HCT116 (cell line): Measurements from ENCODE around the gene PRR36. TPM values are rescaled to one million over a fixed set of nuclear protein-coding genes. Genes with fewer than 3 reads are reported as not detected.

Source experiments
- ATAC-seq: fragments of 200-7000 bp; cut with Tn5 transposase; 2 replicates; pipeline ENCODE4 v1.9.1; 2020; ENCODE audit warnings: mild to moderate bottlenecking, moderate library complexity
- BruUV-seq: library from RNA; stranded (reverse); fragments of 400-500 nt; replicated peaks from 2 replicates; lab custom pipeline; 2021; lab: Mats Ljungman, UMichigan
- CTCF ChIA-PET: fragments of 300-600 bp; sonication (Branson Sonifier 250); formaldehyde crosslinking; loops from one replicate; lab custom pipeline; 2021; ENCODE audit warnings: antibody characterized with exemption; lab: Charles Lee
- POLR2A ChIA-PET: fragments of 300-600, 350-600 bp; sonication (Branson Sonifier 250); formaldehyde crosslinking; loops from one replicate; lab custom pipeline; 2021; ENCODE audit warnings: antibody characterized with exemption; lab: Charles Lee
- RAD21 ChIA-PET, 2 experiments: fragments of 300-600 bp; sonication (Branson Sonifier 250); formaldehyde crosslinking; loops; one replicate each; lab custom pipeline; 2023; ENCODE audit warnings: low total read pairs in 2 of 2; ENCODE audit not compliant: uncharacterized antibody in 2 of 2, unreplicated experiment in 2 of 2, low non-redundant PET in 1 of 2; lab: Charles Lee
- DNase-seq: peaks from one replicate; pipeline ENCODE4 v3.0.0-alpha.2; 2010; ENCODE audit warnings: low read depth, low spot score
- H2AFZ ChIP-seq: fragments of 200-600 bp; shearing (Covaris generic), sonication (generic); 2 replicates; pipeline ENCODE4 v1.6.1; 2017; ENCODE audit warnings: low read depth, mixed run types, mixed read lengths, antibody characterized with exemption, low read length; ENCODE audit not compliant: poor library complexity, severe bottlenecking
- H3K27ac ChIP-seq: 2 replicates; pipeline ENCODE4 v1.5.1; 2012; ENCODE audit warnings: low read depth, low read length
- H3K27me3 ChIP-seq: fragments of 200-600 bp; sonication (generic); 2 replicates; pipeline ENCODE4 v1.6.1; 2016; ENCODE audit warnings: mixed run types, low read length, mixed read lengths; ENCODE audit not compliant: insufficient read depth
- H3K36me3 ChIP-seq, 2 experiments: fragments of 200-500 bp in 1 of 2; fragments of 200-600 bp in 1 of 2; sonication (Bioruptor generic) in 1 of 2; sonication (generic) in 1 of 2; 2 replicates each; pipeline versions ENCODE4 v1.5.1 to v1.6.1; 2014 to 2016; ENCODE audit warnings: low read length in 2 of 2, inconsistent platforms in 1 of 2, mixed read lengths in 1 of 2, mixed run types in 1 of 2; ENCODE audit not compliant: insufficient read depth in 2 of 2, control insufficient read depth in 1 of 2
- H3K4me1 ChIP-seq, 2 experiments: fragments of 200-600 bp in 1 of 2; sonication (generic) in 1 of 2; 2 replicates each; pipeline versions ENCODE4 v1.5.1 to v1.6.1; 2012 to 2017; ENCODE audit warnings: low read length in 2 of 2, inconsistent platforms in 1 of 2, mild to moderate bottlenecking in 1 of 2, mixed read lengths in 1 of 2, mixed run types in 1 of 2, moderate library complexity in 1 of 2; ENCODE audit not compliant: insufficient read depth in 2 of 2, control insufficient read depth in 1 of 2
- H3K4me2 ChIP-seq: fragments of 200-600 bp; sonication (generic); 2 replicates; pipeline ENCODE4 v1.6.1; 2017; ENCODE audit warnings: mixed run types, low read length, mixed read lengths
- H3K4me3 ChIP-seq, 2 experiments: fragments of 200-600 bp in 1 of 2; sonication (generic) in 1 of 2; replicated peaks in 1 of 2; 2 replicates each; pipeline ENCODE4 v1.5.1; 2011 to 2016; ENCODE audit warnings: low read length in 2 of 2, control low read depth in 1 of 2, low read depth in 1 of 2, mild to moderate bottlenecking in 1 of 2, mixed read lengths in 1 of 2, mixed run types in 1 of 2
- H3K79me2 ChIP-seq: fragments of 200-600 bp; sonication (generic); 2 replicates; pipeline ENCODE4 v1.6.1; 2017; ENCODE audit warnings: mild to moderate bottlenecking, mixed run types, low read length, moderate library complexity, mixed read lengths; ENCODE audit not compliant: insufficient read depth
- H3K9ac ChIP-seq: fragments of 200-600 bp; sonication (generic); 2 replicates; pipeline ENCODE4 v1.6.1; 2016; ENCODE audit warnings: low read length, mixed read lengths
- H3K9me2 ChIP-seq: fragments of 200-600 bp; sonication (generic), shearing (Covaris generic); 2 replicates; pipeline ENCODE4 v1.6.1; 2017; ENCODE audit warnings: mixed run types, mild to moderate bottlenecking, moderate library complexity; ENCODE audit not compliant: insufficient read depth
- H3K9me3 ChIP-seq, 2 experiments: fragments of 200-500 bp in 1 of 2; fragments of 200-600 bp in 1 of 2; sonication (Bioruptor generic) in 1 of 2; sonication (generic) in 1 of 2; 2 replicates each; pipeline ENCODE4 v1.6.1; 2014 to 2017; ENCODE audit warnings: low read length in 2 of 2, mixed read lengths in 2 of 2, inconsistent platforms in 1 of 2, low read depth in 1 of 2, mild to moderate bottlenecking in 1 of 2, mixed run types in 1 of 2, moderate library complexity in 1 of 2; ENCODE audit not compliant: control insufficient read depth in 1 of 2, insufficient read depth in 1 of 2
- H4K20me1 ChIP-seq: fragments of 200-600 bp; sonication (generic), shearing (Covaris generic); 2 replicates; pipeline ENCODE4 v1.6.1; 2017; ENCODE audit warnings: mixed run types, mild to moderate bottlenecking, moderate library complexity; ENCODE audit not compliant: insufficient read depth
- CEBPB ChIP-seq: IDR thresholded peaks from 2 replicates; pipeline ENCODE4 v1.6.1; 2012; ENCODE audit warnings: low read depth
- CTCF ChIP-seq, 3 experiments: fragments of 200-600 bp in 1 of 3; sonication (generic) in 1 of 3; IDR thresholded peaks in 2 of 3; conservative IDR thresholded peaks in 1 of 3; 2 replicates each; pipeline ENCODE4 v1.5.1; 2012 to 2017; ENCODE audit warnings: low read depth in 2 of 3, low read length in 2 of 3, antibody characterized with exemption in 1 of 3, borderline replicate concordance in 1 of 3, control low read depth in 1 of 3, mild to moderate bottlenecking in 1 of 3, mixed read lengths in 1 of 3, mixed run types in 1 of 3, moderate library complexity in 1 of 3; ENCODE audit not compliant: insufficient read depth in 1 of 3
- EGR1 ChIP-seq: IDR thresholded peaks from 2 replicates; pipeline ENCODE4 v1.6.1; 2012; ENCODE audit warnings: low read depth
- EZH2phosphoT487 ChIP-seq: fragments of 200-600 bp; IDR thresholded peaks from 2 replicates; pipeline ENCODE4 v1.6.1; 2018; ENCODE audit warnings: antibody characterized with exemption, borderline replicate concordance
- JUND ChIP-seq: IDR thresholded peaks from 2 replicates; pipeline ENCODE4 v1.6.1; 2012
- POLR2A ChIP-seq: IDR thresholded peaks from 2 replicates; pipeline ENCODE4 v1.7.0; 2011; ENCODE audit warnings: borderline replicate concordance; ENCODE audit not compliant: insufficient read depth, insufficient read length; ENCODE audit errors: extremely low read depth
- POLR2AphosphoS5 ChIP-seq: IDR thresholded peaks from 2 replicates; pipeline ENCODE4 v1.6.1; 2011; ENCODE audit warnings: mild to moderate bottlenecking, low read depth, low read length, moderate library complexity
- RAD21 ChIP-seq: IDR thresholded peaks from 2 replicates; pipeline ENCODE4 v1.6.1; 2012; ENCODE audit warnings: low read depth, mild to moderate bottlenecking
- REST ChIP-seq: IDR thresholded peaks from 2 replicates; pipeline ENCODE4 v1.6.1; 2012; ENCODE audit warnings: low read depth
- SIN3A ChIP-seq: IDR thresholded peaks from 2 replicates; pipeline ENCODE4 v1.6.1; 2012; ENCODE audit warnings: low read depth
- SP1 ChIP-seq: IDR thresholded peaks from 2 replicates; pipeline ENCODE4 v1.6.1; 2012; ENCODE audit warnings: low read depth
- TCF7L2 ChIP-seq: IDR thresholded peaks from 2 replicates; pipeline ENCODE4 v1.7.0; 2011; ENCODE audit warnings: borderline replicate concordance, inconsistent platforms; ENCODE audit not compliant: insufficient read depth, insufficient read length; ENCODE audit errors: extremely low read depth
- intact Hi-C: fragments of 100-400 bp; cut with micrococcal nuclease; formaldehyde crosslinking; loops from 2 replicates; pipeline ENCODE4 v1.10.0; 2022
- total RNA-seq: library from RNA; stranded (reverse); gene quantifications from one replicate; pipeline ENCODE4 v1.2.1, GENCODE V29; 2021; ENCODE audit not compliant: unreplicated experiment

Gene PRR36
- total RNA-seq, 1 experiment from 2014 or later: 7.5 TPM

- POLR2A ChIA-PET: no interaction called here
- RAD21 ChIA-PET: no interaction called here
- ATAC-seq: no peak
Observed at GRCh38 chr19:7849631-7849999, 24.6 kb downstream of the PRR36 start.

GRCh38 chr19:7848779-7849457, 25.3 kb downstream of the PRR36 start:
- no peak overlapping the region for H3K9ac ChIP-seq
- DNase-seq: no peak
- ChIA-PET RAD21 (interaction anchor here in 1 of 2 experiments (0.7 kb wide), 1 partner anchor 494 kb away, joined by 3 read pairs; no protein-coding TSS in a partner anchor), POLR2A (no interaction called here), CTCF (no interaction called here)
- H3K4me2 ChIP-seq: no peak overlapping the region
- no peaks in the 10 kb centered on the region for H3K9me3 ChIP-seq
- H2AFZ ChIP-seq: no peak overlapping the region
- no peak for TF ChIP-seq EGR1
- TF ChIP-seq CEBPB: no peak
- no peak for TF ChIP-seq EZH2phosphoT487
- TF ChIP-seq POLR2A: no peak
- TF ChIP-seq CTCF (IDR thresholded peaks at IDR 0.05 in 2 of 3, conservative IDR thresholded peaks at IDR 0.05 in 1 of 3; ENCODE audit: borderline replicate concordance in 1 of 3, insufficient read depth in 1 of 3, low read depth in 2 of 3, low read length in 2 of 3): no peak
- TF ChIP-seq REST: no peak
- TF ChIP-seq POLR2AphosphoS5: no peak
- TF ChIP-seq TCF7L2: no peak
- no peak for TF ChIP-seq SP1
- no peak for TF ChIP-seq SIN3A
- no peak for TF ChIP-seq RAD21
- H3K36me3 ChIP-seq: no peaks in the 10 kb centered on the region
- no peak overlapping the region for H3K4me3 ChIP-seq
- no peaks in the 10 kb centered on the region for H3K9me2 ChIP-seq
- H3K27ac ChIP-seq: no peak overlapping the region
- BruUV-seq: no TSS peak
- no peaks in the 10 kb centered on the region for H4K20me1 ChIP-seq
- H3K27me3 ChIP-seq: no peaks in the 10 kb centered on the region
- intact Hi-C loops: no loop called here
- ATAC-seq: no peak
- H3K4me1 ChIP-seq: peaks cover 11 to 13% of the 10 kb centered on the region in 2 experiments; a peak in 3 of 4 replicates
- no peaks in the 10 kb centered on the region for H3K79me2 ChIP-seq

More at GRCh38 chr19:7849631-7849999, 24.6 kb downstream of the PRR36 start:
- Histone ChIP-seq H2AFZ (no peak overlapping the region), H3K9me2 (no peaks in the 10 kb centered on the region), H3K36me3 (no peaks in the 10 kb centered on the region), H4K20me1 (no peaks in the 10 kb centered on the region), H3K4me3 (no peak overlapping the region), H3K79me2 (no peaks in the 10 kb centered on the region), H3K9ac (no peak overlapping the region), H3K4me1 (peaks cover 11 to 18% of the 10 kb centered on the region in 2 experiments; a peak in 3 of 4 replicates), H3K27me3 (no peaks in the 10 kb centered on the region), H3K4me2 (no peak overlapping the region), H3K27ac (no peak overlapping the region), H3K9me3 (no peaks in the 10 kb centered on the region)
- no peak for DNase-seq
- BruUV-seq: no TSS peak
- CTCF ChIA-PET: no interaction called here
- no peak for TF ChIP-seq JUND
- intact Hi-C loops: no loop called here
